HepG2 (cell line): ENCODE measurements around the gene KATNB1. TPM values are rescaled to one million over a fixed set of nuclear protein-coding genes. Genes with fewer than 3 reads are reported as not detected.

Experiments
- CREM ChIP-seq, 2 experiments: sonication (generic) in 1 of 2; formaldehyde crosslinking in 1 of 2; IDR thresholded peaks; 2 replicates each; pipeline versions ENCODE4 v1.4.0 to v1.6.1; 2016 to 2020; ENCODE audit warnings: antibody characterized with exemption in 1 of 2, mild to moderate bottlenecking in 1 of 2, missing genetic modification reagents in 1 of 2
- CTCF ChIP-seq: sonication (generic); formaldehyde crosslinking; IDR thresholded peaks from 2 replicates; pipeline ENCODE4 v1.5.0; 2020; ENCODE audit warnings: mild to moderate bottlenecking, missing genetic modification reagents, moderate library complexity
- FOXK2 ChIP-seq: fragments of 450-650 bp; IDR thresholded peaks from 2 replicates; pipeline ENCODE4 v1.6.1; 2016
- HNF1A ChIP-seq, 2 experiments: sonication (generic) in 1 of 2; formaldehyde crosslinking in 1 of 2; IDR thresholded peaks; 2 replicates each; pipeline versions ENCODE4 v1.4.0 to v1.6.1; 2016 to 2020; ENCODE audit warnings: borderline replicate concordance in 1 of 2, low read depth in 1 of 2, mild to moderate bottlenecking in 1 of 2, missing genetic modification reagents in 1 of 2
- IRF2 ChIP-seq: IDR thresholded peaks from 2 replicates; pipeline ENCODE4 v1.6.1; 2018; ENCODE audit warnings: missing genetic modification reagents, missing compliant biosample characterization
- JDP2 ChIP-seq: sonication (generic); formaldehyde crosslinking; IDR thresholded peaks from 2 replicates; pipeline ENCODE4 v1.8.1; 2022; ENCODE audit warnings: missing genetic modification reagents, borderline replicate concordance
- KDM6A ChIP-seq: IDR thresholded peaks from 2 replicates; pipeline ENCODE4 v1.6.1; 2016; ENCODE audit warnings: low read depth
- MTF2 ChIP-seq: sonication (generic); formaldehyde crosslinking; IDR thresholded peaks from 2 replicates; pipeline ENCODE4 v1.5.0; 2020; ENCODE audit warnings: missing genetic modification reagents, borderline replicate concordance
- SOX6 ChIP-seq, 2 experiments: fragments of 450-650 bp in 1 of 2; sonication (generic) in 1 of 2; formaldehyde crosslinking in 1 of 2; IDR thresholded peaks; 2 replicates each; pipeline versions ENCODE4 v1.4.0 to v1.6.1; 2017 to 2020; ENCODE audit warnings: antibody characterized with exemption in 1 of 2, mild to moderate bottlenecking in 1 of 2, missing genetic modification reagents in 1 of 2
- ZMYM3 ChIP-seq: sonication (generic); formaldehyde crosslinking; IDR thresholded peaks from 2 replicates; pipeline ENCODE4 v1.5.1; 2020; ENCODE audit warnings: mild to moderate bottlenecking, missing genetic modification reagents
- ZNF24 ChIP-seq: fragments of 450-650 bp; IDR thresholded peaks from 2 replicates; pipeline ENCODE4 v1.6.1; 2017; ENCODE audit warnings: antibody characterized with exemption, mild to moderate bottlenecking
- ZNF3 ChIP-seq: IDR thresholded peaks from 2 replicates; pipeline ENCODE4 v1.7.0; 2017; ENCODE audit warnings: inconsistent platforms
- ZNF362 ChIP-seq: sonication (generic); formaldehyde crosslinking; IDR thresholded peaks from 2 replicates; pipeline ENCODE4 v1.4.0; 2020; ENCODE audit warnings: missing genetic modification reagents, mild to moderate bottlenecking, borderline replicate concordance
- ZNF460 ChIP-seq: sonication (generic); formaldehyde crosslinking; IDR thresholded peaks from 2 replicates; pipeline ENCODE4 v1.5.1; 2020; ENCODE audit warnings: missing genetic modification reagents, mild to moderate bottlenecking, borderline replicate concordance
- ZNF513 ChIP-seq: sonication (generic); formaldehyde crosslinking; conservative IDR thresholded peaks from 2 replicates; pipeline ENCODE4 v1.5.0; 2020; ENCODE audit warnings: missing genetic modification reagents
- ZNF570 ChIP-seq: sonication (generic); formaldehyde crosslinking; IDR thresholded peaks from 2 replicates; pipeline ENCODE4 v1.4.0; 2020; ENCODE audit warnings: mild to moderate bottlenecking, missing genetic modification reagents, borderline replicate concordance
- ZNF597 ChIP-seq: sonication (generic); formaldehyde crosslinking; IDR thresholded peaks from 2 replicates; pipeline ENCODE4 v1.5.0; 2020; ENCODE audit warnings: missing genetic modification reagents
- polyA plus RNA-seq, 8 experiments: library from polyadenylated mRNA; depleted of rRNA in 3 of 8; stranded (reverse) in 7 of 8; unstranded in 1 of 8; fragments of >200 nt; fragmentation: Illumina TruSeq in 4 of 8; extraction: Trizol in 4 of 8; gene quantifications; 2 replicates each; pipeline versions ENCODE4 v1.2.1 to v1.2.3, GENCODE V29; 2011 to 2016; ENCODE audit warnings: low read depth in 4 of 8, missing spikeins in 1 of 8, mixed read lengths in 1 of 8; ENCODE audit not compliant: insufficient read depth in 1 of 8
- total RNA-seq, 5 experiments: library from RNA; depleted of rRNA; stranded (reverse); fragments of >200 nt; fragmentation: Illumina TruSeq; extraction: Trizol; gene quantifications; 2 replicates each; pipeline ENCODE4 v1.2.3, GENCODE V29; 2016; ENCODE audit warnings: low read depth in 1 of 5

Gene KATNB1
- total and polyA plus RNA-seq, 2 of the 13 experiments (the other 11 are each of a cell fraction or from before 2014, with no cell fraction given): 31.5 to 43.5 TPM

GRCh38 chr16:57781741-57782606 lies 46.4 kb downstream of the KATNB1 start (continued):
- no peak for TF ChIP-seq ZNF597 (CRISPR knock-in tag)
- peak; percentile 93 for TF ChIP-seq CTCF (CRISPR knock-in tag)
- peak; percentile 70 for TF ChIP-seq KDM6A (CRISPR knock-in tag)
- TF ChIP-seq SOX6 (IDR thresholded peaks at IDR 0.05): no peak
- TF ChIP-seq SOX6 (CRISPR knock-in tag; IDR thresholded peaks at IDR 0.05): peak; percentile 67
- TF ChIP-seq ZNF460: no peak; the same call in 1 of the 2 replicates
- TF ChIP-seq HNF1A (IDR thresholded peaks at IDR 0.05; ENCODE audit: low read depth): peak; percentile 11; the same call in 1 of the 2 replicates
- TF ChIP-seq HNF1A (CRISPR knock-in tag; IDR thresholded peaks at IDR 0.05; ENCODE audit: borderline replicate concordance): peak; percentile 82
- TF ChIP-seq IRF2 (CRISPR knock-in tag): peak; percentile 82
- TF ChIP-seq FOXK2: peak; percentile 71; the same call in 1 of the 2 replicates
- TF ChIP-seq MTF2: no peak
- TF ChIP-seq ZMYM3 (CRISPR knock-in tag): peak; percentile 100
- TF ChIP-seq ZNF3: peak; percentile 59; the same call in 1 of the 2 replicates
- TF ChIP-seq ZNF570 (CRISPR knock-in tag): no peak
- no peak; the same call in 1 of the 2 replicates for TF ChIP-seq ZNF513
- TF ChIP-seq ZNF24: peak; percentile 70; the same call in 1 of the 2 replicates
- peak; percentile 62; the same call in 1 of the 2 replicates for TF ChIP-seq CREM (IDR thresholded peaks at IDR 0.05)
- no peak for TF ChIP-seq CREM (CRISPR knock-in tag; IDR thresholded peaks at IDR 0.05)
- no peak for TF ChIP-seq JDP2 (CRISPR knock-in tag)
- TF ChIP-seq ZNF362 (CRISPR knock-in tag): peak; percentile 75; the same call in 1 of the 2 replicates
